Lung (tissue), 12 donors: Measurements from ENCODE around the gene NPFFR1. TPM values are rescaled to one million over a fixed set of nuclear protein-coding genes. Genes with fewer than 3 reads are reported as not detected.
A peak's percentile ranks its signal among the peaks of the same experiment; 100 is the strongest.

Experiments
- ATAC-seq: fragments of 200-7000 bp; cut with Tn5 transposase; one replicate; pipeline ENCODE4 v1.9.1; 2020; ENCODE audit warnings: moderate number of reproducible peaks; ENCODE audit not compliant: insufficient read depth, low FRiP score
- DNase-seq, 3 donors: peaks; one replicate each; pipeline ENCODE4 v3.0.0-alpha.2; 2013 to 2017
- H3K27ac ChIP-seq, 2 donors: one replicate each; pipeline ENCODE4 v1.5.1; 2013; ENCODE audit warnings: mild to moderate bottlenecking in 2 of 2, moderate library complexity in 2 of 2, control low read depth in 1 of 2, inconsistent platforms in 1 of 2, low read depth in 1 of 2, low read length in 1 of 2
- H3K27me3 ChIP-seq, 3 donors: one replicate each; pipeline ENCODE4 v1.5.1; 2013; ENCODE audit warnings: low read length in 2 of 3; ENCODE audit not compliant: control insufficient read depth in 3 of 3, insufficient read depth in 3 of 3
- H3K36me3 ChIP-seq, 4 donors: one replicate each; pipeline ENCODE4 v1.5.1; 2013; ENCODE audit warnings: low read length in 4 of 4, mild to moderate bottlenecking in 1 of 4, moderate library complexity in 1 of 4; ENCODE audit not compliant: control insufficient read depth in 4 of 4, insufficient read depth in 4 of 4
- H3K4me1 ChIP-seq, 5 donors: one replicate each; pipeline ENCODE4 v1.5.1; 2013; ENCODE audit warnings: low read length in 5 of 5, mild to moderate bottlenecking in 2 of 5, moderate library complexity in 1 of 5; ENCODE audit not compliant: control insufficient read depth in 5 of 5, insufficient read depth in 5 of 5
- H3K4me3 ChIP-seq: one replicate; pipeline ENCODE4 v1.5.1; 2013; ENCODE audit warnings: mild to moderate bottlenecking, control low read depth, moderate library complexity
- H3K9ac ChIP-seq, 2 donors: one replicate each; pipeline ENCODE4 v1.5.1; 2013; ENCODE audit warnings: low read length in 2 of 2, control low read depth in 1 of 2; ENCODE audit not compliant: insufficient read depth in 1 of 2
- H3K9me3 ChIP-seq, 4 donors: one replicate each; pipeline ENCODE4 v1.5.1; 2013; ENCODE audit warnings: low read length in 3 of 4, mild to moderate bottlenecking in 1 of 4, moderate library complexity in 1 of 4; ENCODE audit not compliant: control insufficient read depth in 4 of 4, insufficient read depth in 3 of 4
- CTCF ChIP-seq: IDR thresholded peaks from 2 replicates; pipeline ENCODE4 v1.5.1; 2012; ENCODE audit warnings: mild to moderate bottlenecking; ENCODE audit errors: control extremely low read depth, extremely low read depth
- WGBS, 2 donors: extraction: QIAGEN DNeasy Blood & Tissue Kit; methylation state at CpG; one replicate each; pipeline ENCODE4 v1.1.7; 2013; 5-methylcytosine and 5-hydroxymethylcytosine counted together
- polyA plus RNA-seq, 2 donors: library from polyadenylated mRNA; stranded (reverse); fragments of 200-250 nt; gene quantifications; one replicate each; pipeline ENCODE4 v1.2.1, GENCODE V29; 2013
- total RNA-seq, 2 donors: library from RNA; depleted of rRNA in 1 of 2; stranded (reverse); fragments of >200 nt in 1 of 2; gene quantifications; one replicate each; pipeline ENCODE4 v1.2.1, GENCODE V29; 2014 to 2021
- donor health status: control.
- donor health status: control.
- donor health status: Bipolar disorder and iron deficiency.
- donor health status: healthy.
- donor health status: DM: yes; HTN: yes; CAD: no.

NPFFR1 gene
- total and polyA plus RNA-seq, 4 donors = 0.12 to 2.2 (median 0.14) TPM

- H3K36me3 ChIP-seq = no peaks in the 10 kb centered on the region
- no peak for TF ChIP-seq CTCF
- no peaks in the 10 kb centered on the region for H3K27me3 ChIP-seq
- WGBS, 2 donors = 94 to 97% methylated on average over 6 of the region's 6 CpGs
- no peak overlapping the region for H3K4me3 ChIP-seq
- DNase-seq = no peak
- no peak for ATAC-seq
- no peak overlapping the region for H3K9ac ChIP-seq
- peaks cover 0 to 6% (median 0%) of the 10 kb centered on the region in 5 donors for H3K4me1 ChIP-seq
- H3K9me3 ChIP-seq = no peaks in the 10 kb centered on the region
- no peak overlapping the region for H3K27ac ChIP-seq
These were observed 16.7 kb upstream of the NPFFR1 start for GRCh38 chr10:70300461-70300860.

- H3K4me1 ChIP-seq = peaks cover 0 to 10% (median 0%) of the 10 kb centered on the region in 5 donors
- DNase-seq (no peak), ATAC-seq (no peak)
- WGBS, 2 donors = 93 to 96% methylated on average over 7 of the region's 7 CpGs
- no peak overlapping the region for H3K9ac ChIP-seq
- TF ChIP-seq CTCF = no peak
- no peak overlapping the region for H3K27ac ChIP-seq
- H3K4me3 ChIP-seq = no peak overlapping the region
- H3K27me3 ChIP-seq = no peaks in the 10 kb centered on the region
- H3K36me3 ChIP-seq = no peaks in the 10 kb centered on the region
- H3K9me3 ChIP-seq = no peaks in the 10 kb centered on the region
These were observed 16.1 kb upstream of the NPFFR1 start for GRCh38 chr10:70299876-70300275.

- Histone ChIP-seq H3K27ac (no peak overlapping the region), H3K9me3 (no peaks in the 10 kb centered on the region), H3K4me3 (no peak overlapping the region), H3K36me3 (no peaks in the 10 kb centered on the region), H3K9ac (no peak overlapping the region), H3K4me1 (peaks cover 0 to 10% (median 0%) of the 10 kb centered on the region in 5 donors), H3K27me3 (no peaks in the 10 kb centered on the region)
- ATAC-seq = no peak
- TF ChIP-seq CTCF = no peak
- 65 to 80% methylated on average over 5 of the region's 5 CpGs for WGBS, 2 donors
- no peak for DNase-seq
These were observed 14.6 kb upstream of the NPFFR1 start for GRCh38 chr10:70298393-70298792.

- peaks cover 0 to 10% (median 0%) of the 10 kb centered on the region in 5 donors for H3K4me1 ChIP-seq
- WGBS, 2 donors = 74 to 85% methylated on average over 5 of the region's 5 CpGs
- DNase-seq (no peak), ATAC-seq (no peak)
- no peak overlapping the region for H3K9ac ChIP-seq
- no peak for TF ChIP-seq CTCF
- no peaks in the 10 kb centered on the region for H3K36me3 ChIP-seq
- H3K27ac ChIP-seq = peak overlapping the region; percentile 26 to 50
- H3K27me3 ChIP-seq = no peaks in the 10 kb centered on the region
- H3K4me3 ChIP-seq = no peak overlapping the region
- no peaks in the 10 kb centered on the region for H3K9me3 ChIP-seq
These were observed 13.4 kb upstream of the NPFFR1 start for GRCh38 chr10:70297224-70297623.
